GM12891 (cell line): ENCODE data around the gene C19orf53.

Source experiments
- POLR2A ChIP-seq: IDR thresholded peaks from 2 replicates; pipeline ENCODE4 v1.6.1; 2011; ENCODE audit warnings: low read depth, low read length, control low read depth
- POLR2AphosphoS5 ChIP-seq: IDR thresholded peaks from 2 replicates; pipeline ENCODE4 v1.6.1; 2011; ENCODE audit warnings: low read depth, low read length, control low read depth
- TAF1 ChIP-seq: IDR thresholded peaks from 2 replicates; pipeline ENCODE4 v1.6.1; 2011; ENCODE audit warnings: low read depth, low read length, control low read depth

GRCh38 chr19:13751436-13751835 lies 22.8 kb upstream of the C19orf53 start:
- TF ChIP-seq POLR2A (no peak), POLR2AphosphoS5 (no peak), TAF1 (no peak)
